OCI-LY1 (cell line): Measurements from ENCODE around the gene GOLGA7B.

Source experiments
- H2AFZ ChIP-seq: fragments of 200-600 bp; sonication (generic), shearing (Covaris generic); 2 replicates; pipeline ENCODE4 v1.6.0; 2014; ENCODE audit warnings: antibody characterized with exemption, mild to moderate bottlenecking, low read length
- H3F3A ChIP-seq: fragments of 200-600 bp; sonication (generic), shearing (Covaris generic); 2 replicates; pipeline ENCODE4 v1.6.0; 2014; ENCODE audit warnings: mild to moderate bottlenecking, antibody characterized with exemption, low read length, moderate library complexity; ENCODE audit not compliant: insufficient read depth
- H3K27ac ChIP-seq: fragments of 200-600 bp; sonication (generic); 2 replicates; pipeline ENCODE4 v1.5.1; 2014; ENCODE audit warnings: low read length, mixed run types, mild to moderate bottlenecking, low read depth; ENCODE audit not compliant: poor library complexity, severe bottlenecking
- H3K27me3 ChIP-seq: fragments of 200-600 bp; sonication (generic); 2 replicates; pipeline ENCODE4 v1.6.0; 2014; ENCODE audit warnings: antibody characterized with exemption, mild to moderate bottlenecking, low read length, moderate library complexity; ENCODE audit not compliant: insufficient read depth
- H3K36me3 ChIP-seq: fragments of 200-600 bp; sonication (generic); 2 replicates; pipeline ENCODE4 v1.6.1; 2014; ENCODE audit warnings: mild to moderate bottlenecking, antibody characterized with exemption, low read length, moderate library complexity, mixed read lengths; ENCODE audit not compliant: insufficient read depth
- H3K4me1 ChIP-seq: fragments of 200-600 bp; sonication (generic); 2 replicates; pipeline ENCODE4 v1.5.1; 2014; ENCODE audit warnings: mild to moderate bottlenecking, low read length, moderate library complexity; ENCODE audit not compliant: insufficient read depth, severe bottlenecking
- H3K4me2 ChIP-seq: fragments of 200-600 bp; sonication (generic), shearing (Covaris generic); 2 replicates; pipeline ENCODE4 v1.6.1; 2014; ENCODE audit warnings: low read length
- H3K4me3 ChIP-seq: fragments of 200-600 bp; sonication (generic); 2 replicates; pipeline ENCODE4 v1.5.1; 2014; ENCODE audit warnings: low read length, low read depth, mild to moderate bottlenecking, mixed read lengths; ENCODE audit not compliant: poor library complexity, severe bottlenecking
- H3K79me2 ChIP-seq: fragments of 200-600 bp; shearing (Covaris generic); 2 replicates; pipeline ENCODE4 v1.6.1; 2016; ENCODE audit warnings: mixed run types, low read length, mixed read lengths; ENCODE audit not compliant: insufficient read depth
- H3K9ac ChIP-seq: fragments of 200-600 bp; sonication (generic), shearing (Covaris generic); 2 replicates; pipeline ENCODE4 v1.6.1; 2014; ENCODE audit warnings: mild to moderate bottlenecking, low read length, mixed read lengths
- H3K9me2 ChIP-seq: fragments of 200-600 bp; sonication (generic), shearing (Covaris generic); 2 replicates; pipeline ENCODE4 v1.6.1; 2014; ENCODE audit warnings: low read depth, mild to moderate bottlenecking, low read length, mixed read lengths
- H3K9me3 ChIP-seq: fragments of 200-600 bp; shearing (Covaris generic); 2 replicates; pipeline ENCODE4 v1.6.1; 2014; ENCODE audit warnings: low read length, mixed read lengths
- H4K20me1 ChIP-seq: fragments of 200-600 bp; sonication (generic), shearing (Covaris generic); 2 replicates; pipeline ENCODE4 v1.6.0; 2016; ENCODE audit warnings: mild to moderate bottlenecking, low read length; ENCODE audit not compliant: insufficient read depth
- CTCF ChIP-seq: fragments of 200-600 bp; sonication (generic), shearing (Covaris generic); IDR thresholded peaks from 2 replicates; pipeline ENCODE4 v1.5.1; 2017; ENCODE audit warnings: mild to moderate bottlenecking, antibody characterized with exemption, low read length, moderate library complexity, mixed read lengths
- EZH2 ChIP-seq: fragments of 200-600 bp; sonication (generic), shearing (Covaris generic); IDR thresholded peaks from 2 replicates; pipeline ENCODE4 v1.8.0; 2017; ENCODE audit warnings: borderline replicate concordance, mixed run types, mild to moderate bottlenecking, antibody characterized with exemption, low read length, moderate library complexity, mixed read lengths

GOLGA7B gene

GRCh38 chr10:97805096-97805884 lies 44.4 kb upstream of the GOLGA7B start:
- TF ChIP-seq EZH2: no peak
- no peak for TF ChIP-seq CTCF
- Histone ChIP-seq H3F3A (no peaks in the 10 kb centered on the region), H3K27ac (no peak overlapping the region), H3K9ac (no peak overlapping the region), H3K4me2 (no peak overlapping the region), H3K36me3 (no peaks in the 10 kb centered on the region), H3K4me3 (no peak overlapping the region), H2AFZ (no peak overlapping the region), H3K4me1 (no peaks in the 10 kb centered on the region), H3K79me2 (no peaks in the 10 kb centered on the region), H3K27me3 (no peaks in the 10 kb centered on the region), H4K20me1 (no peaks in the 10 kb centered on the region), H3K9me2 (no peaks in the 10 kb centered on the region), H3K9me3 (no peaks in the 10 kb centered on the region)

GRCh38 chr10:97805949-97806348 lies 43.7 kb upstream of the GOLGA7B start:
- H3K9me3 ChIP-seq: no peaks in the 10 kb centered on the region
- no peak overlapping the region for H2AFZ ChIP-seq
- H3F3A ChIP-seq: no peaks in the 10 kb centered on the region
- H3K4me3 ChIP-seq: no peak overlapping the region
- no peaks in the 10 kb centered on the region for H3K9me2 ChIP-seq
- H3K27me3 ChIP-seq: no peaks in the 10 kb centered on the region
- H3K9ac ChIP-seq: no peak overlapping the region
- H3K27ac ChIP-seq: no peak overlapping the region
- H3K4me2 ChIP-seq: no peak overlapping the region
- no peak for TF ChIP-seq CTCF
- TF ChIP-seq EZH2: no peak
- H3K36me3 ChIP-seq: no peaks in the 10 kb centered on the region
- no peaks in the 10 kb centered on the region for H3K79me2 ChIP-seq
- H4K20me1 ChIP-seq: no peaks in the 10 kb centered on the region
- H3K4me1 ChIP-seq: no peaks in the 10 kb centered on the region

DNA sequence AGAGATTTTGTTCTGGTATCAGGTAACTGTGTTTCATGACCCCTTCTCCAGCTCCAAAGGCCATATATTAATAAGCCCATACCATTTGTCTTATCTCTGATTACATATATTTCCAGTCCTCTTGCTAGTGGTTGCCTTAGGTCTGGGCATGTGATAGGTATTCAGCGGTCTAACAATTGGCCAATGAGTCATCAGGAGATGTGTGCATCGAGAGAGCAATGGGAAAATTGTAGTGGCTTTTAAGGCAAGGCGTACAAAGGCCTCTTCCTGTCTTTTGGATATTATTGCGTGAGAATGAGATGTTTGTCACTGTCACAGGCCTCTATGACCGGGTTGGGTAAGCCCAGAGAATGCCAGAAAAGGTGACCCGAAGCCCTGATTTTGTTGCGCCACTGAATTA lies 39.2 kb upstream of the GOLGA7B start:
- TF ChIP-seq EZH2 (no peak), CTCF (no peak)
- H3K79me2 ChIP-seq: no peaks in the 10 kb centered on the region

More for the DNA sequence above, 39.2 kb upstream of the GOLGA7B start:
- H3K9me3 ChIP-seq: no peaks in the 10 kb centered on the region
- no peak overlapping the region for H3K9ac ChIP-seq
- H3F3A ChIP-seq: no peaks in the 10 kb centered on the region
- H3K27ac ChIP-seq: no peak overlapping the region
- no peaks in the 10 kb centered on the region for H3K4me1 ChIP-seq
- H3K4me3 ChIP-seq: no peak overlapping the region
- H3K27me3 ChIP-seq: no peaks in the 10 kb centered on the region
- no peak overlapping the region for H2AFZ ChIP-seq
- no peak overlapping the region for H3K4me2 ChIP-seq
- no peaks in the 10 kb centered on the region for H3K9me2 ChIP-seq
- no peaks in the 10 kb centered on the region for H3K36me3 ChIP-seq
- no peaks in the 10 kb centered on the region for H4K20me1 ChIP-seq
